ENCODE results near the gene CRYBG3.

The CRYBG3 gene

DNA sequence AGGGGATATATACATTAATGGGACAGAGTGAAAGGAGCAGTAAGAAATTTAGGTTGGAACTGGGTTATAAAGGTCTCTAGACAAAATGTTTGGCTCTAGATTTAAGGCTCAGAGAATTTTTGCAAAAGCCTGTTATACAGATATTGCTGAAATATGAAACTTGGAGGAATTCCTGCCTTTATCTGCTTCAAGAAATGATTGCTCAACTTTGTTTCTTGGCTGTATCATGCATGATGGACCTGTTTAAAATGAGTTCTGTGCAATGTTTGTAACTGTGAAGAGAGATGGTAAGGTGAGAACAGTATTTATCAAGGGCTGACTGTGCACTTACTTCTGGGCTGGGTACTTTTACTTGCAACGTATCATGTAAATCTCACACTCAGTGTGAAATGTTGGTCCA lies 3.3 kb downstream of the CRYBG3 start:
- ChIA-PET POLR2A (no interaction called here), CTCF (interaction anchor here (0.7 kb wide), 1 partner anchor 10 kb away, joined by 3 read pairs; no protein-coding TSS in a partner anchor)
- Histone ChIP-seq H3K27ac (ENCODE audit: extremely low read depth, low read depth, low read length) (no peak overlapping the region), H3K36me3 (ENCODE audit: control insufficient read depth in 2 of 2, insufficient read depth in 1 of 2, low read length in 2 of 2) (no peaks in the 10 kb centered on the region), H3K4me1 (ENCODE audit: control insufficient read depth, insufficient read depth, low read length) (peaks cover 8% of the 10 kb centered on the region), H3K4me3 (ENCODE audit: low read depth, low read length) (no peak overlapping the region), H3K9me3 (ENCODE audit: control insufficient read depth, insufficient read depth, low read depth, low read length) (no peaks in the 10 kb centered on the region)
- TF ChIP-seq ZBTB11 (tag by site-specific recombination; conservative IDR thresholded peaks at IDR 0.05; ENCODE audit: low read depth), result no peak
- no peak for TF ChIP-seq ZNF621 (tag by site-specific recombination; IDR thresholded peaks at IDR 0.05)
- TF ChIP-seq, protein P1, sequence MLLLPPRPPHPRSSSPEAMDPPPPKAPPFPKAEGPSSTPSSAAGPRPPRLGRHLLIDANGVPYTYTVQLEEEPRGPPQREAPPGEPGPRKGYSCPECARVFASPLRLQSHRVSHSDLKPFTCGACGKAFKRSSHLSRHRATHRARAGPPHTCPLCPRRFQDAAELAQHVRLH (tag by site-specific recombination; IDR thresholded peaks at IDR 0.05), result no peak
- no peak for TF ChIP-seq ZFP69B (tag by site-specific recombination; IDR thresholded peaks at IDR 0.05)
- TF ChIP-seq ZNF155 (tag by site-specific recombination; IDR thresholded peaks at IDR 0.05), result no peak
- TF ChIP-seq ZNF600 (tag by site-specific recombination; IDR thresholded peaks at IDR 0.05), result no peak
- no peak for TF ChIP-seq ZSCAN5A (tag by site-specific recombination; IDR thresholded peaks at IDR 0.05)
- TF ChIP-seq ZNF707 (tag by site-specific recombination; IDR thresholded peaks at IDR 0.05), result no peak
- TF ChIP-seq, protein P2, sequence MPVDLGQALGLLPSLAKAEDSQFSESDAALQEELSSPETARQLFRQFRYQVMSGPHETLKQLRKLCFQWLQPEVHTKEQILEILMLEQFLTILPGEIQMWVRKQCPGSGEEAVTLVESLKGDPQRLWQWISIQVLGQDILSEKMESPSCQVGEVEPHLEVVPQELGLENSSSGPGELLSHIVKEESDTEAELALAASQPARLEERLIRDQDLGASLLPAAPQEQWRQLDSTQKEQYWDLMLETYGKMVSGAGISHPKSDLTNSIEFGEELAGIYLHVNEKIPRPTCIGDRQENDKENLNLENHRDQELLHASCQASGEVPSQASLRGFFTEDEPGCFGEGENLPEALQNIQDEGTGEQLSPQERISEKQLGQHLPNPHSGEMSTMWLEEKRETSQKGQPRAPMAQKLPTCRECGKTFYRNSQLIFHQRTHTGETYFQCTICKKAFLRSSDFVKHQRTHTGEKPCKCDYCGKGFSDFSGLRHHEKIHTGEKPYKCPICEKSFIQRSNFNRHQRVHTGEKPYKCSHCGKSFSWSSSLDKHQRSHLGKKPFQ (tag by site-specific recombination; IDR thresholded peaks at IDR 0.05), result no peak
- TF ChIP-seq ZNF654 (tag by site-specific recombination; IDR thresholded peaks at IDR 0.05; ENCODE audit: low read depth), result no peak
- TF ChIP-seq HOXA7 (CRISPR knock-in tag; IDR thresholded peaks at IDR 0.05; ENCODE audit: borderline replicate concordance), result no peak
- no peak for TF ChIP-seq GLIS2 (tag by site-specific recombination; IDR thresholded peaks at IDR 0.05)
- TF ChIP-seq ZNF449 (tag by site-specific recombination; IDR thresholded peaks at IDR 0.05), result no peak
- no peak for TF ChIP-seq ZNF571 (tag by site-specific recombination; IDR thresholded peaks at IDR 0.05)
- TF ChIP-seq, protein P3, sequence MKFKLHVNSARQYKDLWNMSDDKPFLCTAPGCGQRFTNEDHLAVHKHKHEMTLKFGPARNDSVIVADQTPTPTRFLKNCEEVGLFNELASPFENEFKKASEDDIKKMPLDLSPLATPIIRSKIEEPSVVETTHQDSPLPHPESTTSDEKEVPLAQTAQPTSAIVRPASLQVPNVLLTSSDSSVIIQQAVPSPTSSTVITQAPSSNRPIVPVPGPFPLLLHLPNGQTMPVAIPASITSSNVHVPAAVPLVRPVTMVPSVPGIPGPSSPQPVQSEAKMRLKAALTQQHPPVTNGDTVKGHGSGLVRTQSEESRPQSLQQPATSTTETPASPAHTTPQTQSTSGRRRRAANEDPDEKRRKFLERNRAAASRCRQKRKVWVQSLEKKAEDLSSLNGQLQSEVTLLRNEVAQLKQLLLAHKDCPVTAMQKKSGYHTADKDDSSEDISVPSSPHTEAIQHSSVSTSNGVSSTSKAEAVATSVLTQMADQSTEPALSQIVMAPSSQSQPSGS (tag by site-specific recombination; IDR thresholded peaks at IDR 0.05; ENCODE audit: low read depth), result no peak
- no peak for TF ChIP-seq ZNF529 (tag by site-specific recombination; IDR thresholded peaks at IDR 0.05; ENCODE audit: insufficient replicate concordance)
- TF ChIP-seq, protein P4, sequence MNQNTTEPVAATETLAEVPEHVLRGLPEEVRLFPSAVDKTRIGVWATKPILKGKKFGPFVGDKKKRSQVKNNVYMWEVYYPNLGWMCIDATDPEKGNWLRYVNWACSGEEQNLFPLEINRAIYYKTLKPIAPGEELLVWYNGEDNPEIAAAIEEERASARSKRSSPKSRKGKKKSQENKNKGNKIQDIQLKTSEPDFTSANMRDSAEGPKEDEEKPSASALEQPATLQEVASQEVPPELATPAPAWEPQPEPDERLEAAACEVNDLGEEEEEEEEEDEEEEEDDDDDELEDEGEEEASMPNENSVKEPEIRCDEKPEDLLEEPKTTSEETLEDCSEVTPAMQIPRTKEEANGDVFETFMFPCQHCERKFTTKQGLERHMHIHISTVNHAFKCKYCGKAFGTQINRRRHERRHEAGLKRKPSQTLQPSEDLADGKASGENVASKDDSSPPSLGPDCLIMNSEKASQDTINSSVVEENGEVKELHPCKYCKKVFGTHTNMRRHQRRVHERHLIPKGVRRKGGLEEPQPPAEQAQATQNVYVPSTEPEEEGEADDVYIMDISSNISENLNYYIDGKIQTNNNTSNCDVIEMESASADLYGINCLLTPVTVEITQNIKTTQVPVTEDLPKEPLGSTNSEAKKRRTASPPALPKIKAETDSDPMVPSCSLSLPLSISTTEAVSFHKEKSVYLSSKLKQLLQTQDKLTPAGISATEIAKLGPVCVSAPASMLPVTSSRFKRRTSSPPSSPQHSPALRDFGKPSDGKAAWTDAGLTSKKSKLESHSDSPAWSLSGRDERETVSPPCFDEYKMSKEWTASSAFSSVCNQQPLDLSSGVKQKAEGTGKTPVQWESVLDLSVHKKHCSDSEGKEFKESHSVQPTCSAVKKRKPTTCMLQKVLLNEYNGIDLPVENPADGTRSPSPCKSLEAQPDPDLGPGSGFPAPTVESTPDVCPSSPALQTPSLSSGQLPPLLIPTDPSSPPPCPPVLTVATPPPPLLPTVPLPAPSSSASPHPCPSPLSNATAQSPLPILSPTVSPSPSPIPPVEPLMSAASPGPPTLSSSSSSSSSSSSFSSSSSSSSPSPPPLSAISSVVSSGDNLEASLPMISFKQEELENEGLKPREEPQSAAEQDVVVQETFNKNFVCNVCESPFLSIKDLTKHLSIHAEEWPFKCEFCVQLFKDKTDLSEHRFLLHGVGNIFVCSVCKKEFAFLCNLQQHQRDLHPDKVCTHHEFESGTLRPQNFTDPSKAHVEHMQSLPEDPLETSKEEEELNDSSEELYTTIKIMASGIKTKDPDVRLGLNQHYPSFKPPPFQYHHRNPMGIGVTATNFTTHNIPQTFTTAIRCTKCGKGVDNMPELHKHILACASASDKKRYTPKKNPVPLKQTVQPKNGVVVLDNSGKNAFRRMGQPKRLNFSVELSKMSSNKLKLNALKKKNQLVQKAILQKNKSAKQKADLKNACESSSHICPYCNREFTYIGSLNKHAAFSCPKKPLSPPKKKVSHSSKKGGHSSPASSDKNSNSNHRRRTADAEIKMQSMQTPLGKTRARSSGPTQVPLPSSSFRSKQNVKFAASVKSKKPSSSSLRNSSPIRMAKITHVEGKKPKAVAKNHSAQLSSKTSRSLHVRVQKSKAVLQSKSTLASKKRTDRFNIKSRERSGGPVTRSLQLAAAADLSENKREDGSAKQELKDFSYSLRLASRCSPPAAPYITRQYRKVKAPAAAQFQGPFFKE (tag by site-specific recombination; IDR thresholded peaks at IDR 0.05; ENCODE audit: borderline replicate concordance), result no peak
- no peak for TF ChIP-seq ZNF157 (tag by site-specific recombination; IDR thresholded peaks at IDR 0.05)
